Measurements from ENCODE around the gene MYG1. TPM values are rescaled to one million over a fixed set of nuclear protein-coding genes. Genes with fewer than 3 reads are reported as not detected.

MYG1 gene
- total RNA-seq, 1 experiment from 2014 or later: 79.8 TPM

DNA sequence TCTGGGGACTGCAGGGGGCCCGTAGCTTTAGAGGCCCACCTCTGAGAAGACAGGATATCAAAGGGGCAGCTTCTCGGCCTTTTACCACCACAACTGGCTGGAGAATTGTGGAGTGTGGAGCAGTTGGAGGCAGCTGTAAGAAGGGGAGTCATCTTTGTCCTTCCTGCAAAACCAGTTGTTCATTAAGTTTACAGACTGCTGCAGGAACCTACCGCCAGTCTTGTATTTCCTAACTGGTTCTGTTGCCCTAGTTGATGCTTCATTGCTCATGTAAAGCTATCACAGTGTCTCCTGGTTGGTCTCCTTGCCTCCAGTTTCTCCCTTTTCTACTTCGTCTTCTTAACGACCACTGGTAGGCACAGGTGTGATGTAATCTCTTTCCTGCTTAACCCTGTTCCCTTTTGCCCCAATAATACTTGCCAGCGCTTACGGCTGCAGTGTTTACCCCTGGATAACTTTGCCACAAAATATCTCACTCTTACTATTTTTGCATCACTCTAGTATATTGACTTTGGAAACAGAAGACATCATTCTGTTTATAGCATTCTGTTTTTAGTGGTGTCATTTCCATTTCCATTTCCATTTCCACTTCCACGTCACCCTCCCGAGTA, 19.5 kb upstream of the MYG1 start:
- TF ChIP-seq, protein P1, sequence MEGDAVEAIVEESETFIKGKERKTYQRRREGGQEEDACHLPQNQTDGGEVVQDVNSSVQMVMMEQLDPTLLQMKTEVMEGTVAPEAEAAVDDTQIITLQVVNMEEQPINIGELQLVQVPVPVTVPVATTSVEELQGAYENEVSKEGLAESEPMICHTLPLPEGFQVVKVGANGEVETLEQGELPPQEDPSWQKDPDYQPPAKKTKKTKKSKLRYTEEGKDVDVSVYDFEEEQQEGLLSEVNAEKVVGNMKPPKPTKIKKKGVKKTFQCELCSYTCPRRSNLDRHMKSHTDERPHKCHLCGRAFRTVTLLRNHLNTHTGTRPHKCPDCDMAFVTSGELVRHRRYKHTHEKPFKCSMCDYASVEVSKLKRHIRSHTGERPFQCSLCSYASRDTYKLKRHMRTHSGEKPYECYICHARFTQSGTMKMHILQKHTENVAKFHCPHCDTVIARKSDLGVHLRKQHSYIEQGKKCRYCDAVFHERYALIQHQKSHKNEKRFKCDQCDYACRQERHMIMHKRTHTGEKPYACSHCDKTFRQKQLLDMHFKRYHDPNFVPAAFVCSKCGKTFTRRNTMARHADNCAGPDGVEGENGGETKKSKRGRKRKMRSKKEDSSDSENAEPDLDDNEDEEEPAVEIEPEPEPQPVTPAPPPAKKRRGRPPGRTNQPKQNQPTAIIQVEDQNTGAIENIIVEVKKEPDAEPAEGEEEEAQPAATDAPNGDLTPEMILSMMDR (IDR thresholded peaks at IDR 0.05; ENCODE audit: unreplicated experiment): no peak
- DNase-seq (ENCODE audit: unreplicated experiment): no peak
- Mint-ChIP-seq H3K36me3 (ENCODE audit: insufficient read depth, unreplicated experiment) (peaks cover 9% of the 10 kb centered on the region), H3K4me1 (ENCODE audit: insufficient read depth, unreplicated experiment) (no peaks in the 10 kb centered on the region), H3K4me3 (ENCODE audit: unreplicated experiment) (no peak overlapping the region), H3K27me3 (ENCODE audit: insufficient read depth, unreplicated experiment) (no peaks in the 10 kb centered on the region), H3K27ac (ENCODE audit: low read depth, unreplicated experiment) (no peak overlapping the region), H3K9me3 (ENCODE audit: unreplicated experiment) (no peaks in the 10 kb centered on the region)
- ChIA-PET CTCF (interaction anchor here (3.1 kb wide), 1 partner anchor 67 kb away, joined by 20 read pairs; no protein-coding TSS in a partner anchor), POLR2A (interaction anchor here (0.7 kb wide), 1 partner anchor 47 kb away, joined by 4 read pairs; no protein-coding TSS in a partner anchor)
- no TSS peak for BruUV-seq (replicated peaks)
- intact Hi-C loops (cut with micrococcal nuclease): no loop called here

DNA sequence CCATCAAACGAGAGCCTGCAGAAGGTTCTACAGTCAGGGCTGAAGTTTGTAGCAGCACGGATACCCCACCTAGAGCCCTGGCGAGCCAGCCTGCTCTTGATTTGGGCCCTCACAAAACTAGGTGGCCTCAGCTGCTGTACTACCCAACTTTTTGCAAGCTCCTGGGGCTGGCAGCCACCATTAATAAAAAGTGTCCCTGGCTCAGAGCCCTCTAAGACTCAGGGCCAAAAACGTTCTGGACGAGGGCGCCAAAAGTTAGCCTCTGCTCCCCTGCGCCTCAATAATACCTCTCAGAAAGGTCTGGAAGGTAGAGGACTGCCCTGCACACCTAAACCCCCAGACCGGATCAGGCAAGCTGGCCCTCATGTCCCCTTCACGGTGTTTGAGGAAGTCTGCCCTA, 13.0 kb upstream of the MYG1 start:
- DNase-seq (ENCODE audit: unreplicated experiment): no peak
- POLR2A ChIA-PET: interaction anchor here (0.8 to 1.6 kb wide), 4 partner anchors 9 to 73 kb away, joined by 3 to 8 read pairs (median 4); partner anchors contain the start of genes ESPL1 and PFDN5
- H3K4me1 Mint-ChIP-seq (ENCODE audit: insufficient read depth, unreplicated experiment): peaks cover 6% of the 10 kb centered on the region

DNA sequence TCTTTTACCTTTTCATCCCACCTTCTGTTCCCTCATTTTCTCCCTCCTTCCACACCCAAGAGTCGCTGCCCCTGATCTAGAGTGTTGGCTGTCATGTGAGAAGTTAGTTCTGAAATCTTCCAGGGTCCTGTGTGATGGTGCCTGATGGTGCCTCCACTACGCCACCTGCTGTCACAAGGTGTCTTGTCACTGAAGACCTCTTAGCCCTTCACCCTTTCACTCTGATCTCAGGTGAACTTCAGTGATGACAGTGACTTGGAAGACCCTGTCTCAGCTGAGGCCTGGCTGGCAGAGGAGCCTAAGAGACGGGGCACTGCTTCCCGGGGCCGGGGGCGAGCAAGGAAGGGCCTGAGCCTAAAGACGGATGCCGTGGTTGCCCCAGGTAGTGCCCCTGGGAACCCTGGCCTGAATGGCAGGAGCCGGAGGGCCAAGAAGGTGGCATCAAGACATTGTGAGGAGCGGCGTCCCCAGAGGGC, 11.7 kb upstream of the MYG1 start:
- BruUV-seq (replicated peaks): no TSS peak
- CTCF ChIA-PET: interaction anchor here (0.6 to 14.9 kb wide), 28 partner anchors 10 to 403 kb away, joined by 3 to 275 read pairs (median 4); partner anchors contain the start of genes AAAS and ESPL1
- POLR2A ChIA-PET: interaction anchor here (0.7 to 1.2 kb wide), 2 partner anchors 68 to 74 kb away, joined by 3 to 5 read pairs; no protein-coding TSS in a partner anchor
- peak overlapping the region; percentile 24 for H3K27ac Mint-ChIP-seq (ENCODE audit: low read depth, unreplicated experiment)
- peaks cover 19% of the 10 kb centered on the region for H3K36me3 Mint-ChIP-seq (ENCODE audit: insufficient read depth, unreplicated experiment)
- no peaks in the 10 kb centered on the region for H3K9me3 Mint-ChIP-seq (ENCODE audit: unreplicated experiment)
- intact Hi-C loops (cut with micrococcal nuclease): loop anchor here (1.0 kb wide), 2 partner anchors 74 to 128 kb away; no protein-coding TSS in a partner anchor
- TF ChIP-seq, protein P1 (IDR thresholded peaks at IDR 0.05; ENCODE audit: unreplicated experiment): peak; percentile 74
- H3K4me3 Mint-ChIP-seq (ENCODE audit: unreplicated experiment): no peak overlapping the region
- H3K4me1 Mint-ChIP-seq (ENCODE audit: insufficient read depth, unreplicated experiment): peaks cover 6% of the 10 kb centered on the region
- DNase-seq (ENCODE audit: unreplicated experiment): peak; percentile 61
- H3K27me3 Mint-ChIP-seq (ENCODE audit: insufficient read depth, unreplicated experiment): no peaks in the 10 kb centered on the region

More for the DNA sequence above, 13.0 kb upstream of the MYG1 start:
- TF ChIP-seq, protein P1 (IDR thresholded peaks at IDR 0.05; ENCODE audit: unreplicated experiment): no peak
- Mint-ChIP-seq H3K9me3 (ENCODE audit: unreplicated experiment) (no peaks in the 10 kb centered on the region), H3K27ac (ENCODE audit: low read depth, unreplicated experiment) (no peak overlapping the region), H3K27me3 (ENCODE audit: insufficient read depth, unreplicated experiment) (no peaks in the 10 kb centered on the region), H3K36me3 (ENCODE audit: insufficient read depth, unreplicated experiment) (peaks cover 19% of the 10 kb centered on the region), H3K4me3 (ENCODE audit: unreplicated experiment) (no peak overlapping the region)
- CTCF ChIA-PET: interaction anchor here (0.5 to 14.9 kb wide), 19 partner anchors 9 to 291 kb away, joined by 3 to 275 read pairs (median 4); partner anchors contain the start of genes ESPL1 and ITGB7
- intact Hi-C loops (cut with micrococcal nuclease): no loop called here
- no TSS peak for BruUV-seq (replicated peaks)

DNA sequence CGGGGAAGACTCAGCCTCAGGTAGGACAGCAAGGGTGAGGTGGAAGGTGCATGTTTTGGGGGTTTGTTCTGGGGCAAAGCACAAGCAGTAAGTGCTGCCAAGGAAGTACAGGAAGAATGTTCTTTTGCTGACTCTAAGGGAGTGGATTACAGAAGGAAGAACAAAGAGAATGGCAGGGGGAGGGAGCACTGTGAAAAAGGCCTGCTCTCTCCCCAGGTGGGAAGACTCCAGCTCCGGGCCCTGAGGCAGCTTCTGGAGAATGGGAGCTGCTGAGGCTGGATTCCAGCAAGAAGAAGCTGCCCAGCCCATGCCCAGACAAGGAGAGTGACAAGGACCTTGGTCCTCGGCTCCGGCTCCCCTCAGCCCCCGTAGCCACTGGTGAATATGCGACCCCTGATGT, 11.2 kb upstream of the MYG1 start:
- no peaks in the 10 kb centered on the region for H3K27me3 Mint-ChIP-seq (ENCODE audit: insufficient read depth, unreplicated experiment)
- no peak overlapping the region for H3K4me3 Mint-ChIP-seq (ENCODE audit: unreplicated experiment)
- intact Hi-C loops (cut with micrococcal nuclease): no loop called here
- POLR2A ChIA-PET: interaction anchor here (0.6 to 1.2 kb wide), 3 partner anchors 69 to 227 kb away, joined by 3 to 5 read pairs (median 3); no protein-coding TSS in a partner anchor
- H3K27ac Mint-ChIP-seq (ENCODE audit: low read depth, unreplicated experiment): peak overlapping the region; percentile 24
- TF ChIP-seq, protein P1 (IDR thresholded peaks at IDR 0.05; ENCODE audit: unreplicated experiment): no peak
- peaks cover 6% of the 10 kb centered on the region for H3K4me1 Mint-ChIP-seq (ENCODE audit: insufficient read depth, unreplicated experiment)
- CTCF ChIA-PET: interaction anchor here (0.6 to 14.9 kb wide), 24 partner anchors 9 to 404 kb away, joined by 3 to 275 read pairs (median 5); partner anchors contain the start of genes AAAS and ESPL1
- peaks cover 19% of the 10 kb centered on the region for H3K36me3 Mint-ChIP-seq (ENCODE audit: insufficient read depth, unreplicated experiment)
- no peaks in the 10 kb centered on the region for H3K9me3 Mint-ChIP-seq (ENCODE audit: unreplicated experiment)
- DNase-seq (ENCODE audit: unreplicated experiment): no peak
- no TSS peak for BruUV-seq (replicated peaks)

Data from MCF 10A (cell line).